22Rv1 (cell line): ENCODE data around the gene DDX60.
"Not testable (repeated sequence)": the region's sequence is repeated elsewhere in the genome, so short reads cannot be mapped to it uniquely, and the experiment has no call there.

Experiments
- H3K27ac ChIP-seq: fragments of 450-650 bp; 2 replicates; pipeline ENCODE4 v1.5.1; 2017
- CTCF ChIP-seq: fragments of 450-650 bp; IDR thresholded peaks from 2 replicates; pipeline ENCODE4 v1.5.1; 2017; ENCODE audit warnings: mild to moderate bottlenecking
- ZFX ChIP-seq: fragments of 450-650 bp; IDR thresholded peaks from 2 replicates; pipeline ENCODE4 v1.6.1; 2017; ENCODE audit warnings: antibody characterized with exemption, borderline replicate concordance

DDX60 gene

GRCh38 chr4:168337550-168337940, 19.0 kb upstream of the DDX60 start:
- TF ChIP-seq ZFX (no peak), CTCF (no peak)
- no peak overlapping the region for H3K27ac ChIP-seq

DNA sequence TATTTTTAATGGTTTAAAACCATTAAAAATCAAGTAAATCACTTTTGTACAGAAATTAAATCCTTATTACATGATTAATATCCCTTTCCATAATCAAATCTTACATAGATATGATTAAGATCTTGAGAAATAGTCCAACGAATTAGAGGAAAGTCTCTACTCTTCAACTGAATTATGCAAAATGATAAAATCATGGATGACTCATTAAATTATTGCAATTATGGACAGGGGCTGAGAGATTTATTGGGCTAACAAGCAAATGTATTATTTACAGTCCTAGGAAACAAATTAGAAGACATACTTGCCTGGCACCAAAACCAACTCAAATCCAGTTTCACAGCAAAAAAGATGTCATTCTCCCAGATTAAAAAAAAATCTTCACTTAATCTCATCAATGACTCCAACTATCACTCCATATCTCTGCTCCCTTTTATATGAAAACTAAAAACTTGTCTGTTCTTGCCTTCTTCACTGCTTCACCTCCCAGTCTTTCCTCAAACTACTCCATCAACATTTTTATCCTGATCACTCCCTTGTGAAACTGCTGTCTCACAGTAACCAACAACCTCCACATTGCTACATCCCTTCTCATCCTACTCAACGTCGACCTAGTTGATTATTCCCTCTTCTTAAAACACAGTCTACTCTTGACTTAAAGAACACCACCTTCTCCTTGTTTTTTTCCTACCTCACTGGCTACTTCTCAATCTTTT, 18.4 kb upstream of the DDX60 start:
- H3K27ac ChIP-seq, result no peak overlapping the region
- TF ChIP-seq ZFX (no peak), CTCF (no peak)

DNA sequence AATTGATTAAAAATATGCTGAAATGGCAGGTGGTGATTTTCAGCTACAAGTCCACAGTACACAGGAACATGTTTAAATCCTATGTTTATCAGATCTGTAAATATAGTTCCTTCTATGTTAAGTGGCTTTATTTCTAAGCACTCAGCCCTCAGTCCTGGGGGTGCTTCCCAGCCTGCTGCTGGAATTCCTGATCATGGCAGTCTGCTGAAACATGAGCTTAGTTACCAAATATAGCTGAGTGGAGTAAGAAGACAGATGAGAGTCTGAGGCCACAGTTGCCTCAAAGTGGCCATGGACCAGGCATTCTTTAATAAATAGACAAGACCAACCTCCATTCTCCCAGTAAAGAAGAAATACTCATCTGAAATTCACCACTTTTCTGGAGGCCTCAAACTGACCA, 17.1 kb upstream of the DDX60 start:
- TF ChIP-seq CTCF, result no peak
- TF ChIP-seq ZFX, result no peak
- H3K27ac ChIP-seq, result no peak overlapping the region

DNA sequence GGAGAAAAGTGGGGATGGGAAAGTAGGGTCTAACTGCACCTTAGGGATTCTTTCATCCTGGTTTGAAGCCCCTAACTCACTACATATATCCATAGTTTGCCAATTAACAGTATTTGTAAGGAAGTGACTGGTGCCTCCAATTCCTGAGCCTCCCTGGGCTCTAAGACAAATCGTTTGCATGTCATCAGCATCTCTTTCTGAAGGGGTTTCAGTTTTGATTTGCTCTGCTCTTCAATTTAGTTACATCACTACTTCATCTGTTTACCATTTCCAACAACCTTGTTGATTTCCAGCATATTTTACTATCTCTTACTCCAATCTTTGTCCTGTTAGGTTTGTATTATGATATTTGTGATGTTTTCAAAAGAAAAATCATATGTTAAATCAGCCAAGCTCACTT, 15.5 kb upstream of the DDX60 start:
- H3K27ac ChIP-seq, result no peak overlapping the region
- TF ChIP-seq CTCF (no peak), ZFX (no peak)

DNA sequence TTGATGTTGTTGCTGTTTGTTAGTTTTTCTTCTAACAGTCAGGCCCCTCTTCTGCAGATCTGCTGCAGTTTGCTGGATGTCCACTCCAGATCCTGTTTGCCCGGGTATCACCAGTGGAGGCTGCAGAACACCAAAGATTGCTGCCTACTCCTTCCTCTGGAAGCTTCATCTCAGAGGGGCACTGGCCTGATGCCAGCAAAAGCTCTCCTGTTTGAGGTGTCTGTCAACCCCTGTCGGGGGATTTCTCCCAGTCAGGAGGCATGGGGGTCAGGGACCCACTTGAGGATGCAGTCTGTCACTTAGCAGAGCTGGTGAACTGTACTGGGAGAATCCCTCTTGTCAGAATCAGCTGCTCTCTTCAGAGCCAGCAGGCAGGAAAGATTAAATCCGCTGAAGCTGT, 12.0 kb upstream of the DDX60 start:
- H3K27ac ChIP-seq, result not testable (repeated sequence)

GRCh38 chr4:168325591-168325990, 7.0 kb upstream of the DDX60 start:
- TF ChIP-seq CTCF (no peak), ZFX (no peak)
- no peak overlapping the region for H3K27ac ChIP-seq

- TF ChIP-seq CTCF, result no peak
- TF ChIP-seq ZFX, result no peak
- no peak overlapping the region for H3K27ac ChIP-seq
Measured at GRCh38 chr4:168321006-168321405, 2.5 kb upstream of the DDX60 start.

- H3K27ac ChIP-seq, result no peak overlapping the region
- TF ChIP-seq ZFX (no peak), CTCF (no peak)
Measured at GRCh38 chr4:168319486-168320019, 1.0 kb upstream of the DDX60 start.
